ENCODE measurements around the gene HOXA3. TPM values are rescaled to one million over a fixed set of nuclear protein-coding genes. Genes with fewer than 3 reads are reported as not detected.
A peak's percentile ranks its signal among the peaks of the same experiment; 100 is the strongest.

The HOXA3 gene
- total and polyA plus RNA-seq, 8 donors = 0.87 to 42.6 (median 5.0) TPM

DNA sequence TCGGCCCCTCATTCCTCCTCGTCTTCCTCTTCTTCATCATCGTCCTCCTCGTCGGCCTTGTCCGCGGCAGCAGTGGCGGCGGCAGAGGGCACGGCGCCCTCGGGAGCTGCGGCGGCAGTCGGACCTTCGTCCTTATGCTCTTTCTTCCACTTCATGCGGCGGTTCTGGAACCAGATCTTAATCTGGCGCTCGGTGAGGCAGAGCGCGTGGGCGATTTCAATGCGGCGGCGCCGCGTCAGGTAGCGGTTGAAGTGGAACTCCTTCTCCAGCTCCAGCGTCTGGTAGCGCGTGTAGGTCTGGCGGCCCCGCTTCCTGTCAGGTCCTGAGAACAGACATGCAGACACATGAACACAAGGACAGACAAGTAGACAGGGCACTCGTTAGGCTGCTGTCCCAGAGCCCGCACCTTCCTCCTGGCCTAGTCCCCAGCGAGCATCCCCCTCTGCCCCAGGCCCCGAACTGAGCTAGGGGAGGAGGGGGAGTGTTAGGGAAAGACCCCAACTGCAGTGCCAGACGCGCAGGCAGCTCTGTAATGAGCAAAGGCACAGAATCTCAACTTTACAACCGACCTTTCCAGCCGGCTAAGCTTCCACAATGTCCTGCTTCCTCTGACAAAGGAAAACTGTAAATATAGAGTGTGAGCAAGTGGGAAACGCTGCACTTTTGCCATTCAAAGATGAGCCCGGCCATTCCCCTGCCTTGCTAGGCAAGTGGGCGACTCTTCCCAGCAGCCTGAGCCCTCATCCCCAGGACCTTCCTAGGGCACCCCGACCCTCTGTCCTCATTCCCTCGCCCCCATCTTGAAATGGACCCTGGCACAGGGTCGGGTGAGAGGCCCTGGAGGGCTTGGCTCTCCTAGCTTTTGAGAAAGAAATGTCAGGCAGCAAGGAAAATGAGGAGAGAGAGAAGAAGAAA, 2.8 kb upstream of the HOXA3 start:
- no peaks in the 10 kb centered on the region for H3K9me3 ChIP-seq
- WGBS, 5 donors = 8 to 38% (median 18%) methylated on average over 33 to 48 of the region's 48 CpGs
- H3K27ac ChIP-seq = peak overlapping the region in 3 of 5 donors; percentile 62 to 99 (median 86)
- peaks cover 12 to 100% (median 96%) of the 10 kb centered on the region in 3 donors for H3K27me3 ChIP-seq
- intact Hi-C loops (cut with DNase I; ENCODE audit: low total_unique reads) = no loop called here
- peak overlapping the region; percentile 43 to 65 (median 54) for H3K4me3 ChIP-seq
- TF ChIP-seq POLR2A (IDR thresholded peaks at IDR 0.05) (no peak), EP300 (IDR thresholded peaks at IDR 0.05) (no peak), POLR2AphosphoS5 (IDR thresholded peaks at IDR 0.05) (no peak)
- TF ChIP-seq, protein P1, sequence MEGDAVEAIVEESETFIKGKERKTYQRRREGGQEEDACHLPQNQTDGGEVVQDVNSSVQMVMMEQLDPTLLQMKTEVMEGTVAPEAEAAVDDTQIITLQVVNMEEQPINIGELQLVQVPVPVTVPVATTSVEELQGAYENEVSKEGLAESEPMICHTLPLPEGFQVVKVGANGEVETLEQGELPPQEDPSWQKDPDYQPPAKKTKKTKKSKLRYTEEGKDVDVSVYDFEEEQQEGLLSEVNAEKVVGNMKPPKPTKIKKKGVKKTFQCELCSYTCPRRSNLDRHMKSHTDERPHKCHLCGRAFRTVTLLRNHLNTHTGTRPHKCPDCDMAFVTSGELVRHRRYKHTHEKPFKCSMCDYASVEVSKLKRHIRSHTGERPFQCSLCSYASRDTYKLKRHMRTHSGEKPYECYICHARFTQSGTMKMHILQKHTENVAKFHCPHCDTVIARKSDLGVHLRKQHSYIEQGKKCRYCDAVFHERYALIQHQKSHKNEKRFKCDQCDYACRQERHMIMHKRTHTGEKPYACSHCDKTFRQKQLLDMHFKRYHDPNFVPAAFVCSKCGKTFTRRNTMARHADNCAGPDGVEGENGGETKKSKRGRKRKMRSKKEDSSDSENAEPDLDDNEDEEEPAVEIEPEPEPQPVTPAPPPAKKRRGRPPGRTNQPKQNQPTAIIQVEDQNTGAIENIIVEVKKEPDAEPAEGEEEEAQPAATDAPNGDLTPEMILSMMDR (IDR thresholded peaks at IDR 0.05) = no peak
- H3K4me1 ChIP-seq = peaks cover 13 to 72% (median 54%) of the 10 kb centered on the region in 4 donors
- H3K36me3 ChIP-seq = no peaks in the 10 kb centered on the region
- DNase-seq = peak in 1 of 2 donors; percentile 24

DNA sequence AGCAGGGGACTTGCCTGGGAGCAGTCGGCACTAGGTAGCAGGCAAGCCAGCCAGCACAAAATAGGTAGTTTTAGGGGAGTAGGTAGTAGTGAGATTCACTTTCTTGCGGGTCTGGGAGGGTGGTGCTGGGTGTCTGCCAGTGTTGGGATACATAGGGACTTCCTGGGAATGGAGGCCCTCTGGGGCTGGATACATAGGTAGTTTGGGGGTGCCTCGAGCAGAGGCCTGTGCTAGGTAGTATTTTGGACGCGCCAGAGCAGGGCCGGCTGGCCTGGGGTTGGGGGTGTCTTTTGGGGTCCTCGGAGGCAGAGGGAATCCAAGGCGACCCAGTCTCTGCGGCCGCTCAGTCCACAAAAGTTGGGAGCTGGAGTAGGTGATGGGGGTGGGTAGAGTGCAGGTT, 2.0 kb upstream of the HOXA3 start:
- H3K27me3 ChIP-seq = peaks cover 13 to 100% (median 92%) of the 10 kb centered on the region in 3 donors
- peak overlapping the region in 2 of 4 donors; percentile 57 to 65 for H3K4me3 ChIP-seq
- WGBS, 5 donors = 34 to 59% (median 50%) methylated on average over 9 to 10 of the region's 10 CpGs
- H3K4me1 ChIP-seq = peaks cover 13 to 69% (median 51%) of the 10 kb centered on the region in 4 donors
- peak overlapping the region in 2 of 5 donors; percentile 86 to 99 for H3K27ac ChIP-seq
- H3K9me3 ChIP-seq = no peaks in the 10 kb centered on the region
- DNase-seq = peak in 1 of 2 donors; percentile 13
- TF ChIP-seq EP300 (IDR thresholded peaks at IDR 0.05) = no peak
- TF ChIP-seq POLR2AphosphoS5 (IDR thresholded peaks at IDR 0.05) = no peak
- TF ChIP-seq, protein P1 (IDR thresholded peaks at IDR 0.05) = no peak
- no peak for TF ChIP-seq POLR2A (IDR thresholded peaks at IDR 0.05)
- no peaks in the 10 kb centered on the region for H3K36me3 ChIP-seq
- intact Hi-C loops (cut with DNase I; ENCODE audit: low total_unique reads) = no loop called here

DNA sequence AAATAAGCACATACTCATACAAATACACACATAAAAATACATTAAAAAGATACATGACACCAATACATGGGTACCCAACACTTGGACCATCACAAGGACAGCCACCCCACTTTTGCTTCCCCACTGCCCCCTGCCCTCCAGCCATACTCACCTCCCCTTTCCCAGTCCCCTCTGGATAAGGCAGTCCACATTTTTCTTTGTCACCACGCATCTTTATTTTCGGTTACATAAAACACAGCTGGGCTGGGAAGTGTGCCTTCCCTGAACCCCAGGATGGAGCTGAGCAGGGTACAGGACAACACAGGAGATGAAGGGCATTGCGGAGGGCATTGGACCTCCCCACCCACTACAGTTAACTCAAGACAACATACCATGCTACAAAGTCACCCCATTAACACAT, 1.1 kb upstream of the HOXA3 start:
- 30 to 62% (median 46%) methylated on average over 3 of the region's 3 CpGs for WGBS, 5 donors
- Histone ChIP-seq H3K4me3 (no peak overlapping the region), H3K4me1 (peaks cover 13 to 66% (median 54%) of the 10 kb centered on the region in 4 donors), H3K27ac (peak overlapping the region in 3 of 5 donors; percentile 88 to 99 (median 93)), H3K36me3 (no peaks in the 10 kb centered on the region), H3K27me3 (peaks cover 13 to 100% (median 93%) of the 10 kb centered on the region in 3 donors), H3K9me3 (no peaks in the 10 kb centered on the region)
- TF ChIP-seq, protein P1 (IDR thresholded peaks at IDR 0.05) = no peak
- no peak for TF ChIP-seq POLR2A (IDR thresholded peaks at IDR 0.05)
- TF ChIP-seq POLR2AphosphoS5 (IDR thresholded peaks at IDR 0.05) = no peak
- no peak for TF ChIP-seq EP300 (IDR thresholded peaks at IDR 0.05)
- DNase-seq = peak in 1 of 2 donors; percentile 9
- intact Hi-C loops (cut with DNase I; ENCODE audit: low total_unique reads) = no loop called here

DNA sequence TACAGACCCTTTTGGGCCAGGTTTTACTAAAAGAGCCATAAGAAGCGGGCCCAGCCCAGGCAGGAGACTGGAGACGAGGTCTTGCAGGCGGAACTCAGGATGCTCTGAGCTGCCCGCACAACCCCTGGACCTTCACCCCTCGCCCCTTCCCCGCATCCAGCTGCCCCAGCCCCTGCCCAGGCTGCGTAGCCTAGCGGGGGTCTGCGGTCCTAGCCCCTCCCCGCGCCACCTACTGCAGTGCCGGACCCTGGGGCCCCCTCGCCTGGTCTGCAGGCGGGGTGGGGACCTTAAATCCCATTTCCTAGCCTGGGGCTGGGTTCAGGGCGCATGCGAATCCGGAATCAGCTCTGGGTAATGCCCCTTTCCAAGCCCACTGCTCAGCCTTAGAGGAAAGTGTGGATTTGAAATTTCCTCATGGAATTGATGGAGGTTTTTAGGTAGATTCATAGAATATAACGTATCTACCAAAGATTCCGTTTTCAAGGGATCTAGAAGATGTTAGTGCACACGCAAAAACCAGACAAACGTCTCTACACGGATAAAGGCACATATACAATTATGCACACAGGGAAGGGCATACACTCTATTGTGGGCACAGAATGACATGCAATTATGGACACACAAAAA, 546 bp upstream of the HOXA3 start:
- 23 to 37% (median 28%) methylated on average over 14 to 22 of the region's 22 CpGs for WGBS, 5 donors
- H3K27me3 ChIP-seq = peaks cover 11 to 100% (median 93%) of the 10 kb centered on the region in 3 donors
- intact Hi-C loops (cut with DNase I; ENCODE audit: low total_unique reads) = no loop called here
- peak in 1 of 2 donors; percentile 5 for DNase-seq
- TF ChIP-seq, protein P1 (IDR thresholded peaks at IDR 0.05) = no peak
- TF ChIP-seq EP300 (IDR thresholded peaks at IDR 0.05) = no peak
- TF ChIP-seq POLR2A (IDR thresholded peaks at IDR 0.05) = no peak
- TF ChIP-seq POLR2AphosphoS5 (IDR thresholded peaks at IDR 0.05) = no peak
- peak overlapping the region; percentile 66 to 99 (median 88) for H3K27ac ChIP-seq
- peak overlapping the region; percentile 46 to 64 (median 52) for H3K4me3 ChIP-seq
- peaks cover 13 to 71% (median 58%) of the 10 kb centered on the region in 4 donors for H3K4me1 ChIP-seq
- H3K9me3 ChIP-seq = peaks cover 0 to 1% (median 0%) of the 10 kb centered on the region in 4 donors
- H3K36me3 ChIP-seq = no peaks in the 10 kb centered on the region
